WTC11 (cell line): ENCODE results near the gene TRMT10C. TPM values are rescaled to one million over a fixed set of nuclear protein-coding genes. Genes with fewer than 3 reads are reported as not detected.

Experiments
- ATAC-seq: fragments of 200-7000 bp; cut with Tn5 transposase; 2 replicates; pipeline ENCODE4 v1.10.0; 2021; ENCODE audit warnings: mild to moderate bottlenecking, moderate library complexity
- CTCF ChIA-PET: fragments of 300-600 bp; sonication (Branson Sonifier 250); formaldehyde crosslinking; loops from one replicate; lab custom pipeline; 2021; ENCODE audit warnings: antibody characterized with exemption; lab: Charles Lee
- POLR2A ChIA-PET: fragments of 350-600 bp; sonication (Branson Sonifier 250); formaldehyde crosslinking; loops from one replicate; lab custom pipeline; 2021; ENCODE audit warnings: antibody characterized with exemption; lab: Charles Lee
- DNase-seq: peaks from one replicate; pipeline ENCODE4 v3.0.0; 2021; ENCODE audit warnings: low spot score
- H3K27ac Mint-ChIP-seq: 2 replicates; pipeline ENCODE4 v1.8.0; 2021; ENCODE audit warnings: mixed read lengths
- H3K27me3 Mint-ChIP-seq: 2 replicates; pipeline ENCODE4 v1.8.0; 2021; ENCODE audit warnings: low read depth, mild to moderate bottlenecking, moderate library complexity, mixed read lengths
- H3K36me3 Mint-ChIP-seq: 2 replicates; pipeline ENCODE4 v1.8.0; 2021; ENCODE audit warnings: mixed read lengths
- H3K4me1 Mint-ChIP-seq: 2 replicates; pipeline ENCODE4 v1.8.0; 2022; ENCODE audit warnings: mixed read lengths
- H3K4me3 Mint-ChIP-seq: 2 replicates; pipeline ENCODE4 v1.8.0; 2021; ENCODE audit warnings: mild to moderate bottlenecking, moderate library complexity, mixed read lengths
- H3K9me3 Mint-ChIP-seq: 2 replicates; pipeline ENCODE4 v1.8.0; 2021; ENCODE audit warnings: mixed read lengths
- ARID4B ChIP-seq: sonication (generic); formaldehyde crosslinking; IDR thresholded peaks from 2 replicates; pipeline ENCODE4 v1.8.0; 2023; ENCODE audit warnings: missing genetic modification reagents, mild to moderate bottlenecking, borderline replicate concordance
- ATF1 ChIP-seq: sonication (generic); formaldehyde crosslinking; IDR thresholded peaks from 2 replicates; pipeline ENCODE4 v1.8.1; 2023; ENCODE audit warnings: mild to moderate bottlenecking, moderate library complexity, missing genetic modification reagents
- ATF6 ChIP-seq: sonication (generic); formaldehyde crosslinking; IDR thresholded peaks from 2 replicates; pipeline ENCODE4 v1.8.1; 2023; ENCODE audit warnings: mild to moderate bottlenecking, missing genetic modification reagents
- CBFB ChIP-seq: sonication (generic); formaldehyde crosslinking; IDR thresholded peaks from 2 replicates; pipeline ENCODE4 v1.8.1; 2022; ENCODE audit warnings: mild to moderate bottlenecking, low read depth, missing genetic modification reagents
- CDX4 ChIP-seq: fragments of 250-450 bp; sonication (Bioruptor Pico); IDR thresholded peaks from 2 replicates; pipeline ENCODE4 v1.9.0; 2021; ENCODE audit warnings: moderate library complexity, mild to moderate bottlenecking, inconsistent platforms, borderline replicate concordance
- EMX1 ChIP-seq: fragments of 250-450 bp; sonication (Bioruptor Pico); IDR thresholded peaks from 2 replicates; pipeline ENCODE4 v1.8.0; 2021; ENCODE audit warnings: mild to moderate bottlenecking
- HMGA2 ChIP-seq: fragments of 250-450 bp; sonication (Bioruptor Pico); IDR thresholded peaks from 2 replicates; pipeline ENCODE4 v1.4.0; 2021; ENCODE audit warnings: mild to moderate bottlenecking, moderate library complexity
- HMGXB4 ChIP-seq: sonication (generic); formaldehyde crosslinking; IDR thresholded peaks from 2 replicates; pipeline ENCODE4 v1.8.1; 2023; ENCODE audit warnings: mild to moderate bottlenecking, moderate library complexity, missing genetic modification reagents
- IRF1 ChIP-seq: sonication (generic); formaldehyde crosslinking; IDR thresholded peaks from 2 replicates; pipeline ENCODE4 v1.8.0; 2023; ENCODE audit warnings: missing genetic modification reagents
- NFE2L1 ChIP-seq: sonication (generic); formaldehyde crosslinking; IDR thresholded peaks from 2 replicates; pipeline ENCODE4 v1.8.1; 2023; ENCODE audit warnings: missing genetic modification reagents
- NR3C1 ChIP-seq: sonication (generic); formaldehyde crosslinking; conservative IDR thresholded peaks from 2 replicates; pipeline ENCODE4 v1.8.1; 2023; ENCODE audit warnings: low read depth, mild to moderate bottlenecking, missing genetic modification reagents
- RELA ChIP-seq: sonication (generic); formaldehyde crosslinking; IDR thresholded peaks from 2 replicates; pipeline ENCODE4 v1.8.1; 2022; ENCODE audit warnings: missing genetic modification reagents, mild to moderate bottlenecking, borderline replicate concordance
- STAT6 ChIP-seq: sonication (generic); formaldehyde crosslinking; conservative IDR thresholded peaks from 2 replicates; pipeline ENCODE4 v1.8.1; 2023; ENCODE audit warnings: mild to moderate bottlenecking, low read depth, missing genetic modification reagents, moderate library complexity
- TCF7 ChIP-seq: sonication (generic); formaldehyde crosslinking; IDR thresholded peaks from 2 replicates; pipeline ENCODE4 v1.8.0; 2022; ENCODE audit warnings: mild to moderate bottlenecking, low read depth, missing genetic modification reagents, moderate library complexity
- TP53 ChIP-seq: sonication (generic); formaldehyde crosslinking; IDR thresholded peaks from 2 replicates; pipeline ENCODE4 v1.8.1; 2023; ENCODE audit warnings: mild to moderate bottlenecking, missing genetic modification reagents
- USF2 ChIP-seq: sonication (generic); formaldehyde crosslinking; IDR thresholded peaks from 2 replicates; pipeline ENCODE4 v1.8.1; 2023; ENCODE audit warnings: mild to moderate bottlenecking, missing genetic modification reagents, moderate library complexity
- ZBTB21 ChIP-seq: sonication (generic); formaldehyde crosslinking; IDR thresholded peaks from 2 replicates; pipeline ENCODE4 v1.8.1; 2023; ENCODE audit warnings: mild to moderate bottlenecking, missing genetic modification reagents, borderline replicate concordance
- ZBTB43 ChIP-seq: sonication (generic); formaldehyde crosslinking; IDR thresholded peaks from 2 replicates; pipeline ENCODE4 v1.8.1; 2023; ENCODE audit warnings: mild to moderate bottlenecking, missing genetic modification reagents
- ZNF219 ChIP-seq: sonication (generic); formaldehyde crosslinking; IDR thresholded peaks from 2 replicates; pipeline ENCODE4 v1.8.0; 2023; ENCODE audit warnings: missing genetic modification reagents, mild to moderate bottlenecking, borderline replicate concordance
- ZNF263 ChIP-seq: sonication (generic); formaldehyde crosslinking; IDR thresholded peaks from 2 replicates; pipeline ENCODE4 v1.8.1; 2022; ENCODE audit warnings: low read depth, mild to moderate bottlenecking, moderate library complexity, missing genetic modification reagents
- ZNF317 ChIP-seq: sonication (generic); formaldehyde crosslinking; IDR thresholded peaks from 2 replicates; pipeline ENCODE4 v1.8.1; 2023; ENCODE audit warnings: low read depth, mild to moderate bottlenecking, moderate library complexity, missing genetic modification reagents, borderline replicate concordance
- total RNA-seq: library from RNA; stranded (reverse); gene quantifications from 3 replicates; pipeline ENCODE4 v1.2.3, GENCODE V29; 2021

TRMT10C gene
- total RNA-seq, 1 experiment from 2014 or later: 41.7 TPM

GRCh38 chr3:101602731-101603130, 41.1 kb downstream of the TRMT10C start (continued):
- TF ChIP-seq HMGA2 (CRISPR knock-in tag) (no peak), ARID4B (CRISPR knock-in tag) (no peak), CDX4 (CRISPR knock-in tag) (no peak), ATF1 (CRISPR knock-in tag) (no peak), IRF1 (no peak), ZBTB21 (CRISPR knock-in tag) (no peak), NFE2L1 (CRISPR knock-in tag) (no peak), ZNF219 (no peak)

GRCh38 chr3:101603184-101603583, 41.5 kb downstream of the TRMT10C start:
- DNase-seq: no peak
- POLR2A ChIA-PET: no interaction called here
- Mint-ChIP-seq H3K4me3 (no peak overlapping the region), H3K27ac (no peak overlapping the region), H3K9me3 (peaks cover 11% of the 10 kb centered on the region), H3K36me3 (peaks cover 7% of the 10 kb centered on the region; the same call in 1 of the 2 replicates), H3K27me3 (no peaks in the 10 kb centered on the region; the same call in 1 of the 2 replicates), H3K4me1 (peaks cover 5% of the 10 kb centered on the region)
- CTCF ChIA-PET: no interaction called here
- ATAC-seq: no peak
- TF ChIP-seq ZBTB43 (CRISPR knock-in tag) (no peak), ZNF263 (CRISPR knock-in tag) (no peak), CBFB (CRISPR knock-in tag) (no peak), NR3C1 (CRISPR knock-in tag) (no peak), USF2 (no peak), ZNF317 (CRISPR knock-in tag) (no peak), STAT6 (CRISPR knock-in tag) (no peak), TP53 (CRISPR knock-in tag) (no peak), TCF7 (CRISPR knock-in tag) (no peak), EMX1 (no peak), RELA (no peak), ATF6 (CRISPR knock-in tag) (no peak), HMGXB4 (CRISPR knock-in tag) (no peak)
